ENCODE results near the gene CLMN.

The CLMN gene

GRCh38 chr14:95153866-95154265, 165.8 kb downstream of the CLMN start:
- Mint-ChIP-seq H3K4me1 (peaks cover 49% of the 10 kb centered on the region), H3K9me3 (no peaks in the 10 kb centered on the region), H3K27me3 (ENCODE audit: low read depth, poor library complexity) (peaks cover 5% of the 10 kb centered on the region), H3K36me3 (ENCODE audit: low read depth) (peaks cover 31% of the 10 kb centered on the region), H3K27ac (no peak overlapping the region), H3K4me3 (no peak overlapping the region)
- no peak for TF ChIP-seq CTCF (IDR thresholded peaks at IDR 0.05)
- no peak for DNase-seq

- Mint-ChIP-seq H3K4me1 (peaks cover 45% of the 10 kb centered on the region), H3K27ac (no peak overlapping the region), H3K36me3 (ENCODE audit: low read depth) (peaks cover 54% of the 10 kb centered on the region), H3K4me3 (no peak overlapping the region), H3K27me3 (ENCODE audit: low read depth, poor library complexity) (peaks cover 6% of the 10 kb centered on the region), H3K9me3 (peaks cover 14% of the 10 kb centered on the region)
- no peak for TF ChIP-seq CTCF (IDR thresholded peaks at IDR 0.05)
- DNase-seq = no peak
These were observed 168.1 kb downstream of the CLMN start for GRCh38 chr14:95151561-95151960.

- no peak overlapping the region for H3K4me3 Mint-ChIP-seq
- H3K36me3 Mint-ChIP-seq (ENCODE audit: low read depth) = peaks cover 61% of the 10 kb centered on the region
- TF ChIP-seq CTCF (IDR thresholded peaks at IDR 0.05) = no peak
- no peak for DNase-seq
- peaks cover 41% of the 10 kb centered on the region for H3K4me1 Mint-ChIP-seq
- H3K27me3 Mint-ChIP-seq (ENCODE audit: low read depth, poor library complexity) = peaks cover 6% of the 10 kb centered on the region
- H3K27ac Mint-ChIP-seq = no peak overlapping the region
- H3K9me3 Mint-ChIP-seq = peaks cover 20% of the 10 kb centered on the region
These were observed 168.8 kb downstream of the CLMN start for GRCh38 chr14:95150910-95151309.

GRCh38 chr14:95149441-95149840, 170.3 kb downstream of the CLMN start:
- no peak for DNase-seq
- Mint-ChIP-seq H3K27ac (no peak overlapping the region), H3K9me3 (peaks cover 33% of the 10 kb centered on the region), H3K4me3 (no peak overlapping the region), H3K4me1 (peaks cover 27% of the 10 kb centered on the region), H3K27me3 (ENCODE audit: low read depth, poor library complexity) (peaks cover 6% of the 10 kb centered on the region), H3K36me3 (ENCODE audit: low read depth) (peaks cover 65% of the 10 kb centered on the region)
- no peak for TF ChIP-seq CTCF (IDR thresholded peaks at IDR 0.05)

GRCh38 chr14:95147597-95147996, 172.1 kb downstream of the CLMN start:
- H3K27ac Mint-ChIP-seq = no peak overlapping the region
- no peak for DNase-seq
- H3K27me3 Mint-ChIP-seq (ENCODE audit: low read depth, poor library complexity) = peaks cover 6% of the 10 kb centered on the region
- no peak for TF ChIP-seq CTCF (IDR thresholded peaks at IDR 0.05)
- peaks cover 38% of the 10 kb centered on the region for H3K9me3 Mint-ChIP-seq
- H3K4me1 Mint-ChIP-seq = peaks cover 15% of the 10 kb centered on the region
- H3K4me3 Mint-ChIP-seq = no peak overlapping the region
- peaks cover 54% of the 10 kb centered on the region for H3K36me3 Mint-ChIP-seq (ENCODE audit: low read depth)

- peaks cover 51% of the 10 kb centered on the region for H3K36me3 Mint-ChIP-seq (ENCODE audit: low read depth)
- DNase-seq = no peak
- H3K9me3 Mint-ChIP-seq = peaks cover 38% of the 10 kb centered on the region
- peaks cover 6% of the 10 kb centered on the region for H3K27me3 Mint-ChIP-seq (ENCODE audit: low read depth, poor library complexity)
- peak overlapping the region; percentile 92 for H3K27ac Mint-ChIP-seq
- TF ChIP-seq CTCF (IDR thresholded peaks at IDR 0.05) = no peak
- H3K4me1 Mint-ChIP-seq = peaks cover 9% of the 10 kb centered on the region
- no peak overlapping the region for H3K4me3 Mint-ChIP-seq
These were observed 173.5 kb downstream of the CLMN start for GRCh38 chr14:95146079-95146771.

All from nephron progenitor cell (in vitro differentiated cells).